Activated T-cell treated with anti-CD3 and anti-CD28 coated beads, Interleukin-2, amount 50 U/mL, for 1 hour (primary cell): ENCODE measurements around the gene HPS5.
"Not testable (repeated sequence)": the region's sequence is repeated elsewhere in the genome, so short reads cannot be mapped to it uniquely, and the experiment has no call there.

ENCODE experiments used
- DNase-seq: peaks from one replicate; pipeline ENCODE4 v3.0.0-alpha.2; 2020

The HPS5 gene, protein sequence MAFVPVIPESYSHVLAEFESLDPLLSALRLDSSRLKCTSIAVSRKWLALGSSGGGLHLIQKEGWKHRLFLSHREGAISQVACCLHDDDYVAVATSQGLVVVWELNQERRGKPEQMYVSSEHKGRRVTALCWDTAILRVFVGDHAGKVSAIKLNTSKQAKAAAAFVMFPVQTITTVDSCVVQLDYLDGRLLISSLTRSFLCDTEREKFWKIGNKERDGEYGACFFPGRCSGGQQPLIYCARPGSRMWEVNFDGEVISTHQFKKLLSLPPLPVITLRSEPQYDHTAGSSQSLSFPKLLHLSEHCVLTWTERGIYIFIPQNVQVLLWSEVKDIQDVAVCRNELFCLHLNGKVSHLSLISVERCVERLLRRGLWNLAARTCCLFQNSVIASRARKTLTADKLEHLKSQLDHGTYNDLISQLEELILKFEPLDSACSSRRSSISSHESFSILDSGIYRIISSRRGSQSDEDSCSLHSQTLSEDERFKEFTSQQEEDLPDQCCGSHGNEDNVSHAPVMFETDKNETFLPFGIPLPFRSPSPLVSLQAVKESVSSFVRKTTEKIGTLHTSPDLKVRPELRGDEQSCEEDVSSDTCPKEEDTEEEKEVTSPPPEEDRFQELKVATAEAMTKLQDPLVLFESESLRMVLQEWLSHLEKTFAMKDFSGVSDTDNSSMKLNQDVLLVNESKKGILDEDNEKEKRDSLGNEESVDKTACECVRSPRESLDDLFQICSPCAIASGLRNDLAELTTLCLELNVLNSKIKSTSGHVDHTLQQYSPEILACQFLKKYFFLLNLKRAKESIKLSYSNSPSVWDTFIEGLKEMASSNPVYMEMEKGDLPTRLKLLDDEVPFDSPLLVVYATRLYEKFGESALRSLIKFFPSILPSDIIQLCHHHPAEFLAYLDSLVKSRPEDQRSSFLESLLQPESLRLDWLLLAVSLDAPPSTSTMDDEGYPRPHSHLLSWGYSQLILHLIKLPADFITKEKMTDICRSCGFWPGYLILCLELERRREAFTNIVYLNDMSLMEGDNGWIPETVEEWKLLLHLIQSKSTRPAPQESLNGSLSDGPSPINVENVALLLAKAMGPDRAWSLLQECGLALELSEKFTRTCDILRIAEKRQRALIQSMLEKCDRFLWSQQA

DNA sequence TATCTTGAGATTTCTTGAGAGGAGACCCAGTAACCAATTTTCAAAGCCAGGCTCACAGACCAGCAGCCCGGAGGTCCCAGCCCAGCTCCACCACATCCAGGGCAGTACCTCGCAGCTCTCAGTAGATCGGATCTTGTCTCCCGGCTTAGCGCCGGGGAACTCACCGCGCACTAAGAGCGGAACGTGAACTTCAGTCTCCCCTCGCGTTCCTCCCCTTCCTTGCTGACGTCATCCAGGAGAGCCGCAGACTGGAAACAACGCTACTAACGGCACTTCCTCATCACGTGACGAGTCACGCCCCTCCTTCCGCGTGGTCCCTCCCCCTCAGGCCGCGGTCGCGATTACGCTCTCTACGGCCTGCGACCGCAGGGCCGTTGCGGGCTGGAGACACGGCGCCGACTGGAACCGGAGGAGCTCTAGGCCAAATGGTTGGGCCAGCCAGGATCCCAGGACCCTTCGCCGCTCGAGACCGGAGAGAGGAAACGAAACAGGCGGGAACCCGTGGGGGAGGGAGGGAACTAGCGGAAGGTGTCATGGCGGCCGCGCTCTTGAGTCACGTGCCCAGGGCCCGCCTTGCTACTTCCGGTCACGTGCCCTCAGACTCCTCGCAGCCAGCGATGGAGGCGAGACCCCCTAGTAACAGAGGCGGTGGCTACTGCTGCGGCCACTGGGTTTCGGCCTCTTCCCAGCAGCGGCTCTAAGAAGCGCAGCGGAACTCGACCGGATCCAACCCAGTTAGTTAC, at the start of gene HPS5, which contains the start of gene GTF2H1:
Gene HPS5, minus strand, starts transcription at position 172 of the 743 bp plus-strand sequence. CDS start 4,282 bp downstream, outside the sequence.
Gene GTF2H1, plus strand, starts transcription at position 599 of the 743 bp plus-strand sequence. CDS start 10,508 bp downstream, outside the sequence.
- peak; percentile 95 for DNase-seq

DNA sequence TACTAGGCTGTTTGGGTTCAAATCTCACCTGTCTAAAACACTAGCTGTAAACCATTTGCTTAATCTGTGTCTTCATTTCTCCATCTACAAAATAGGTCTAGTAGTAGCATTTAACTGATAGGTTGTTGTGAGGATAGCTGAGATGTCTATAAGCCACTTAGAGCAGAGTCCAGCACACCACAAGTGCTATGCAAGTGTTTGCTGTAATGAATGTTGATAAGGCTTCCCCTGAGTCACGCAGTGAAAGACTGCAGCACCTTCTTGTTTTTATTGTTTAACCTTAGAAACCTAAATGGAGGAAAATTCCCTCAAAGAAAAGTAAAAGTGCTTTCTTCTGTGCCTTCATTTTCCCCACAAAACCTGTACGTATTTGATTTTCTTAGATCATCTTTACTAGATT, 49.3 kb upstream of the HPS5 start:
- DNase-seq = no peak

- no peak for DNase-seq
Measured at GRCh38 chr11:18369398-18369797, 47.5 kb upstream of the HPS5 start.

DNA sequence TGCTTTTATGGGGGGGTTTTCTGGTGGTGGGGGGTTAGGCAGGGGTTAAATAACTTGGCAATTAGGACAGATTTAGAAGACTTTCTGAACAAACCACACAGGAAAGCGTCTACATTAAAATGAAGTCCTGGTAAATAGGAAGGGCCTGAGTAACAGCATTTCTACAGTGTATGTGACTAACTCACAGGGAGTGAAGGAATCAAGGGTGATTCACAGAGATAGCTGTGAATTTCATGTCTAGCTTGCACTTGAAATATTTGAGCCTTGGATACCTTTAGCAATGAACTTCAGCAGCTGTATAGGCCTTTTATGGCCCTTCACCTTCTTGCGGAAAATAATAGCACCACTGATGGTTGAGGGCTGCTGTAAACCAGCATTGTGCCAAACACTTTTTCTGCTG, 46.3 kb upstream of the HPS5 start:
- no peak for DNase-seq

DNA sequence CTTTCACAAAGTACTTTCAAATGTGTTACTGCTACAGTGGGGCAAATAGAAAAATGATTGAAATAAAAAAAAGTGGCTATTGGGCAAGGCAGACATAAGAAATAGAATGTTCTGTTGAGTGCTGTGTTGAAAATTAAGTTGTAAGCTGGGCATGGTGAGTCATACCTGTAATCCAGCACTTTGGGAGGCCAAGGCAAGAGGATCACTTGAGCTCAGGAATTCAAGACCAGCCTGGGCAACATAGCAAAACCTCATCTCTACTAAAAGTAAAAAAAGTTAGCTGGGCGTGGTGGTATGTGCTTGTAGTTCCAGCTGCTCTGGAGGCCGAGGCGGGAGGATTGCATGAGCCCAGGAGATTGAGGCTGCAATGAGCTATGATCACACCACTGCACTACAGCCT, 45.5 kb upstream of the HPS5 start:
- DNase-seq = no peak

DNA sequence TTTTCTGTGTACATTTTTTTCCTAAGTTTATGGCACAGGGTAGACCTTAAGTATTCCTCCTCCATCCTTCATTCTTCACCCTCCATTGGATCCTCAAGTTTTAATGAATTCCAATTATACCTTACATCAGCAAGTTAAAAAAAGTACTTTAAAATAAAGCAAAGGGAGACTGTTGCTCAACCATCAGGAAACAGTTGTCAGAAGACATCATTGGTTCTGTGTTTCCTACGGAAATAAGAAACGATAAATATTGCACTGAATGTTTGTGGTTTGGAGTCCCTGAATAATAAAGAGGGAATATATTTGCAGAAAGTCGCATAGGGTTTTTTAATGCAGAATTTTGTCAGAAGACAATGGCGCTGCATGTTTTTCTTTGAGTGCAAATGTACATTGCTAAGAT, 44.3 kb upstream of the HPS5 start:
- DNase-seq = no peak

DNA sequence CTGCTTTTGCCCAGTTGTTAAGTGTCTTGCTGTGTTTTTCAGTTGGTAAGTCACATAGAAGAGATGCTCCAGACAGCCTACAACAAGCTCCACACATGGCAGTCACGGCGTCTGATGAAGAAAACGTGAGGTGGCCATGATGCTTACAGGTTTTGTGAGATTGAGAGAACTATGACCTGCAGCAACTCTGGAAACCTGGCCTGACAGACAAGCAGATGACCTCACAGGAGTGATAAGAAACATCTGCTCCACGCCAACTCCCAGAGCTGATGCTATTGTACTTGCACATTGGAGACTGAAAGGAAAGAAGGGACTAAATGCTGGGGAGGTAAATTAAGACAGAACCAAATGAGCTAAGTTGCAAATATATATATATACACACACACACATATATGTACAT, 43.8 kb upstream of the HPS5 start:
- no peak for DNase-seq

- no peak for DNase-seq
Measured at GRCh38 chr11:18364495-18365073, 42.6 kb upstream of the HPS5 start.

GRCh38 chr11:18361154-18361553, 39.2 kb upstream of the HPS5 start:
- no peak for DNase-seq

- no peak for DNase-seq
Measured at GRCh38 chr11:18358646-18359045, 36.7 kb upstream of the HPS5 start.

DNA sequence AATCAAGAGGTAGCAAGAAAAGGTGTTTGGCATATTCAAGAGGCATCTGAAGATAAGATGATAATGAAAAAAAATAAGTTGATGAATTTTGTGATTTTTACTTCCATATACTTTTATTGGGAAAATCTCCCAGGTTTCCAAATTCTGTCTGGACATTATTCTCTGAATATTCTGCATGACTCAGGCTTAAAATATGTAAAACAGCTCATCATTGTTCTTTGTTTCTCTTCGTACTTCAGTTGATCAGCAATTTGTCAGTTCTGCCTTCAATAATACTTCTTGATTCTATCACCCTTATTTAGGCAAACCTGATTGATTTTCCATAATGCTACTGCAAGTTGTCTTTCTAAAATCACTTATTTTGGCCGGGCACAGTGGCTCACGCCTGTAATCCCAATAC, 30.6 kb upstream of the HPS5 start:
- no peak for DNase-seq

DNA sequence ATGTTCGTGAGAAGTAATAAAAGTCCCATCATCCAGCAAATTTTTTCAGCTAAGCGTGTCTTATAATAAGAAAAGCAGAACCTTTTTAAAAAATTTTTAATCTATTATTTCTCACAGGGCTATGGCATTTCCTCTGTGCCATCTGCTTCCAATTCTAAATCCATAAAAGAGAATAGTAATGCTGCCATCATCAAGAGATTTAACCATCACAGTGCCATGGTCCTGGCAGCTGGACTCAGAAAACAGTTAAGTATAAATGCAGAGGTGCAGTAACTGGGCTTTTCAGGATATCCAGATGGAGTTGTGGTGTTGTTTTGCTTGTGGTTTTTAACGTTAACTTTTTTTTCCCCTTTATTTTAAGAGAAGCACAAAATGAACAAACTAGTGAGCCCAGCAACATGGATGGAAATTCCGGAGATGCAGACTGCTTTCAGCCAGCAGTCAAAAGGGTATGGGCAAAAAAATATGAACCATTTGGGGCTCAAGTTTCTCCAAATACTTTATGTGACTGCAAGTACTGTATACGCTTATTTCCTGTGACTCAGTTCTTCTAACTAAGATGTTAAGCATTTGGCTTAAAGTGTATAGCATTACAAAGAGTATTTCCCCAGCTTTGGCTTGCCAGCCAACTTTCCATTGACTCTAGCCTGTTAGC, 25.7 kb upstream of the HPS5 start:
- no peak for DNase-seq

DNA sequence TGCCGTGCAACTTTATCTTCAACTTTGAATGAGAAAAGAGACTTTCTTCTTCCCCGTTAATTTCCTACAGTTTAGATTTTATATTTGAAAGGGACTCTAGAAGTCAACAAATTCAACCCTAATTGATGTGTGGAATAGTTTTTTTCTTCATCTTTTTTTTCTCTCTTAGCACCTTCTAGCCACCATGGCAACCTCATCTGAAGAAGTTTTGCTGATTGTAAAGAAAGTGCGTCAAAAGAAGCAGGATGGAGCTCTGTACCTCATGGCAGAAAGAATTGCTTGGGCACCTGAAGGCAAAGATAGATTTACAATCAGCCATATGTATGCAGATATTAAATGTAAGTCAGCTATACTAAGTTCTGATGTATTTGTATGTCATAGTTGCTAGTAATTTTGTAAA, 11.0 kb upstream of the HPS5 start:
- DNase-seq = no peak

DNA sequence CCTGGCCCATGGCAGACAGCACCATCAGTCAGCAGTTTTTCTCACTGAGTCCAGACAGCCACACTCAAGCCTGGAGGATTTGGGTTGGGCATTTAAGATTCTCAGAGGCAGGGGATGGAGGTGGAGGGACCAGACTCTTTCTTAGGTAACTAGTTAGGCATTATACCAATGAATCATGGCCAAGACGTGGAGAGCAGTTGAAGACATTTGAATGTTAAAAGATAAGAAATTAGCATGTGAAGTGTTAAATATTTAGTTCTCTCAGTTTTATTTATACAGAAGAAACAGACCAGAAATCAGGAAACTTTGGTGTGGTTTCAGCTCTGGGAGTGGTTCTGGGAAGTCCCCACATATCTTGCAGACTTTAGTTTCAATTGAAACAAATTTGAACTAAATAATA, 10.4 kb upstream of the HPS5 start:
- no peak for DNase-seq

DNA sequence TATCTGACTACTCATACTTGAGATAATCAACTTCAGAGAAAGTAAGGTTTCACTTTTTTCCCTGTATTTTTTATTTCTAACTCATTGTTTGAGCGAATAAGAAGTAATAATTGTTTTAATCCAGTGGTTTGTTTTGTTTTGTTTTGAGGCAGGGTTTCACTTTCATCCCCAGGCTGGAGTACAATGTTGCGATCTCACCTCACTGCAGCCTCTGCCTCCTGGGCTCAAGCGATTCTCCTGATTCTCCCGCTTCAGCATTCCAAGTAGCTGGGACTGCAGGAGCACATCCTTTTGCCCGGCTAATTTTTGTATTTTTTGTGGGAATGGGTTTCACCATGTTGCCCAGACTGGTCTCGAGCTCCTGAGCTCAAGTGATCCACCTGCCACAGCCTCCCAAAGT, 9.0 kb upstream of the HPS5 start:
- DNase-seq = no peak

DNA sequence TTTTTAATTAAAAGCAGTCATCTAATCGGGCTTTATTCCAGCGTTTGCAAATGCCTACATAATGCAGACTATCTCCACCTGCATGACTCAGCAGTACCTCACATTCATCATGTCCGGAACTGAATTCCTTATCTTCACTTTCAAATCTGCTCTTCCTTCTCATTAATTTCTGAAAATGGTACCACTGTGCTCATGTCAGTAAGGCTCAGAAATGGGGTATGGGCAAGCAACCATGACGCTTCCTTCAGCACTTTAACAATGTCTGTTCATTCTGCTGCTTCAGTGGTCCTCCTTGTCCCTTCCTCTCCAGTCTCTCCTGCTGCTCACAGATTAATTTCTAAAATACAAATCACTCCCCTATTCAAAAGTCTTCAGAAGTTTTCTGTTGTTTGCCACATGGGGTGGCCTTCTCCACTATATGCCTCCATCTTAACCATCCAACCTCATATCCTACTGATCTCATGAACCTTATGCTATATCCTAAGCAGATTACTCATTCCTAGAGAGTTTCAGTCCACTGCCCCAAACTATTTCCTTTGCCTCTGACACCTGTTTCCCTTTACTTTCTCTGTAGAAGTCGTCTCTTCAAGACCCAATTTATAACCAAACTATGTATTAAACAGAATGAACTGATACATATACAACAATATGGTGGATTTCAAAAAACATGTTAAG, 7.4 kb upstream of the HPS5 start:
- no peak for DNase-seq

GRCh38 chr11:18324381-18324780, 2.4 kb upstream of the HPS5 start:
- DNase-seq = no peak

DNA sequence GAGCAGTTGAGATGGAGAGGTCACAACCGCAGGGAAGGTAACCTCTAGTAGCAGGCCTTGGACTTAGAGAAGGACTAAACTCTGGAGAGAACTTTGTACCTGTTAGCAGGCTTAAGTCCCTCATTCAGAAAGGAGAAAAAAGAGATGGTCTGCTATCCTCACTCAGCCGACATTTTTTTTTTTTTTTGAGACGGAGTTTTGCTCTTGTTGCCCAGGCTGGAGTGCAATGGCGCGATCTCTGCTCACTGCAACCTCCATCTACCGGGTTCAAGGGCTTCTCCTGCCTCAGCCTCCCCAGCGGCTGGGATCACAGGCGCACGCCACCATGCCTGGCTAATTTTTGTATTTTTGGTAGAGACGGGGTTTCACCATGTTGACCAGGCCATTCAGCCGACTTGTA, 1.9 kb upstream of the HPS5 start:
- not testable (repeated sequence) for DNase-seq

GRCh38 chr11:18322818-18323570, 1.1 kb upstream of the HPS5 start:
- no peak for DNase-seq

DNA sequence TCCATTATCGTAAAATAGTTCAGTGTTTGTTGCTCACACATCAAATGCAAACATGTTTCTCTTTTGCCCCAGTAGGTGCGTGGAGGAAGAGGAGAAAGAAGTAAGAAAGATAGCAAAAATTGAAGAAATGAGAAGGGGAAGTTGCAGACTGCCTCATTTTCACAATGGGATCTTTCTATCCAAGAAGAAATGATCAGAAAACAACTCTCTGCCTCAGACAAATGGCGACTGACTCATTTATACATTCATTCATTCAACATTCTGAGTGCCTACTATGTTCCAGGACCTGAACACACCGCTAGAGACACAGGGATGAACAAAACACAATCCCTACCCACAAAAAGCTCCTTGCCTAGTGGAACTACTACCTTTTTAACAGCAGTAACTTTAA, 367 bp downstream of the HPS5 start:
- no peak for DNase-seq
